Endothelial cell of umbilical vein (primary cell): ENCODE data around the gene TM6SF1. TPM values are rescaled to one million over a fixed set of nuclear protein-coding genes. Genes with fewer than 3 reads are reported as not detected.

ENCODE experiments used
- BruUV-seq: library from RNA; stranded (reverse); fragments of 400-500 nt; replicated peaks from 2 replicates; lab custom pipeline; 2021; lab: Mats Ljungman, UMichigan
- CTCF ChIA-PET: fragments of 300-600, 350-600 bp; sonication (Branson Sonifier 250); formaldehyde crosslinking; loops from one replicate; lab custom pipeline; 2021; ENCODE audit warnings: antibody characterized with exemption, inconsistent platforms; lab: Charles Lee
- POLR2A ChIA-PET: fragments of 300-600, 350-600 bp; sonication (Branson Sonifier 250); formaldehyde crosslinking; loops from one replicate; lab custom pipeline; 2021; ENCODE audit warnings: antibody characterized with exemption, inconsistent platforms; lab: Charles Lee
- DNase-seq: peaks from one replicate; pipeline ENCODE4 v3.0.0-alpha.2; 2011; ENCODE audit warnings: low read depth, low spot score
- FAIRE-seq: peaks from 2 replicates; lab custom pipeline; 2011; peaks lifted over from hg19 to GRCh38; lab: Jason Lieb, UNC
- H2AFZ ChIP-seq: 2 replicates; pipeline ENCODE4 v1.6.0; 2012; ENCODE audit warnings: low read depth, low read length, control low read depth, inconsistent platforms
- H3K27ac ChIP-seq: 2 replicates; pipeline ENCODE4 v1.5.1; 2011; ENCODE audit warnings: low read depth, mild to moderate bottlenecking, control low read depth, low read length, moderate library complexity; ENCODE audit not compliant: insufficient read depth
- H3K27me3 ChIP-seq, 2 experiments: 2 replicates each; pipeline versions ENCODE4 v1.6.0 to v1.6.1; 2011; ENCODE audit warnings: low read length in 2 of 2, mixed read lengths in 1 of 2; ENCODE audit not compliant: control insufficient read depth in 2 of 2, insufficient read depth in 2 of 2
- H3K36me3 ChIP-seq, 2 experiments: 2 replicates in 1 of 2; 3 replicates in 1 of 2; pipeline ENCODE4 v1.5.1; 2011; ENCODE audit warnings: low read length in 2 of 2, mild to moderate bottlenecking in 1 of 2, moderate library complexity in 1 of 2; ENCODE audit not compliant: control insufficient read depth in 2 of 2, insufficient read depth in 2 of 2; ENCODE audit errors: extremely low read depth in 1 of 2
- H3K4me1 ChIP-seq: 3 replicates; pipeline ENCODE4 v1.5.1; 2011; ENCODE audit warnings: mild to moderate bottlenecking, low read length; ENCODE audit not compliant: control insufficient read depth, insufficient read depth; ENCODE audit errors: extremely low read depth
- H3K4me2 ChIP-seq: 2 replicates; pipeline ENCODE4 v1.6.1; 2011; ENCODE audit warnings: low read length, control low read depth, mixed read lengths; ENCODE audit not compliant: insufficient read depth
- H3K4me3 ChIP-seq, 3 experiments: fragments of 200-600 bp in 1 of 3; sonication (generic), shearing (Covaris generic) in 1 of 3; replicated peaks in 1 of 3; 2 replicates each; pipeline ENCODE4 v1.5.1; 2011 to 2016; ENCODE audit warnings: control low read depth in 3 of 3, low read length in 3 of 3, mild to moderate bottlenecking in 2 of 3, inconsistent platforms in 1 of 3, low read depth in 1 of 3, moderate library complexity in 1 of 3; ENCODE audit not compliant: insufficient read depth in 1 of 3
- H3K79me2 ChIP-seq: 2 replicates; pipeline ENCODE4 v1.6.0; 2012; ENCODE audit warnings: low read length, inconsistent platforms; ENCODE audit not compliant: control insufficient read depth, insufficient read depth
- H3K9ac ChIP-seq: replicated peaks from 2 replicates; pipeline ENCODE3; 2011; ENCODE audit warnings: low read length, control low read depth; ENCODE audit not compliant: insufficient read depth; ENCODE audit errors: extremely low read depth
- H3K9me1 ChIP-seq: replicated peaks from 3 replicates; pipeline ENCODE4 v1.6.0; 2011; ENCODE audit warnings: mild to moderate bottlenecking, low read length; ENCODE audit not compliant: control insufficient read depth, insufficient read depth; ENCODE audit errors: extremely low read depth
- H3K9me3 ChIP-seq: replicated peaks from 2 replicates; pipeline ENCODE4 v1.5.1; 2012; ENCODE audit warnings: low read length, inconsistent platforms; ENCODE audit not compliant: control insufficient read depth, insufficient read depth
- H4K20me1 ChIP-seq: replicated peaks from 2 replicates; pipeline ENCODE3; 2011; ENCODE audit warnings: mild to moderate bottlenecking, low read length; ENCODE audit not compliant: control insufficient read depth, insufficient read depth; ENCODE audit errors: extremely low read depth
- EZH2 ChIP-seq: IDR thresholded peaks from 2 replicates; pipeline ENCODE4 v1.6.1; 2012; ENCODE audit warnings: borderline replicate concordance, low read depth, mild to moderate bottlenecking, moderate library complexity, low read length, inconsistent platforms; ENCODE audit not compliant: severe bottlenecking
- FOS ChIP-seq: IDR thresholded peaks from 2 replicates; pipeline ENCODE4 v1.6.1; 2011; ENCODE audit warnings: mild to moderate bottlenecking, low read length, moderate library complexity, borderline replicate concordance; ENCODE audit not compliant: insufficient read depth
- GATA2 ChIP-seq: IDR thresholded peaks from 2 replicates; pipeline ENCODE4 v1.7.0; 2011; ENCODE audit warnings: low read depth, mild to moderate bottlenecking, moderate library complexity, mixed read lengths, low read length; ENCODE audit not compliant: insufficient read length, insufficient read depth
- JUN ChIP-seq: IDR thresholded peaks from 2 replicates; pipeline ENCODE4 v1.6.1; 2011; ENCODE audit warnings: borderline replicate concordance, low read depth; ENCODE audit not compliant: insufficient read length, insufficient read depth
- MYC ChIP-seq: IDR thresholded peaks from one replicate; pipeline ENCODE4 v1.6.1; 2011; ENCODE audit warnings: mild to moderate bottlenecking, low read depth, low read length
- POLR2AphosphoS5 ChIP-seq: IDR thresholded peaks from 2 replicates; pipeline ENCODE4 v1.6.1; 2012; ENCODE audit warnings: low read depth, mild to moderate bottlenecking, control low read depth, low read length, moderate library complexity; ENCODE audit not compliant: insufficient read depth
- dilution Hi-C: fragments of 300-500 bp; cut with MboI; formaldehyde crosslinking; loops from one replicate; pipeline ENCODE4 v1.15.0; 2019; ENCODE audit warnings: low sequenced_read_pairs; ENCODE audit not compliant: extremely low pct_ligation_motif_present
- intact Hi-C: fragments of 100-400 bp; cut with micrococcal nuclease; formaldehyde crosslinking; loops from one replicate; pipeline ENCODE4 v1.10.0; 2022
- polyA plus RNA-seq, 4 experiments: library from polyadenylated mRNA; depleted of rRNA in 3 of 4; stranded (reverse) in 3 of 4; unstranded in 1 of 4; fragments of >200 nt; gene quantifications; 2 replicates each; pipeline versions ENCODE4 v1.2.1 to v1.2.3, GENCODE V29; 2011 to 2012; ENCODE audit warnings: missing spikeins in 1 of 4
- total RNA-seq: library from RNA; stranded (reverse); gene quantifications from 2 replicates; pipeline ENCODE4 v1.2.3, GENCODE V29; 2021
- TF ChIP-seq, protein P1 (sequence below): IDR thresholded peaks from 2 replicates; pipeline ENCODE4 v1.6.1; 2011; ENCODE audit not compliant: insufficient read depth, insufficient read length
- TF ChIP-seq, protein P2 (sequence below), 2 donors: IDR thresholded peaks; 1 replicate in 1 of 2; 2 replicates in 1 of 2; pipeline ENCODE4 v1.5.1; 2011; ENCODE audit warnings: low read length in 2 of 2, mild to moderate bottlenecking in 2 of 2, moderate library complexity in 2 of 2, control low read depth in 1 of 2, inconsistent platforms in 1 of 2, low read depth in 1 of 2; ENCODE audit not compliant: insufficient read depth in 1 of 2; ENCODE audit errors: extremely low read depth in 1 of 2

Gene TM6SF1
- total and polyA plus RNA-seq, 2 donors (not counting 3 experiments of a cell fraction or from before 2014, with no cell fraction given): 26.5 to 38.0 TPM

DNA sequence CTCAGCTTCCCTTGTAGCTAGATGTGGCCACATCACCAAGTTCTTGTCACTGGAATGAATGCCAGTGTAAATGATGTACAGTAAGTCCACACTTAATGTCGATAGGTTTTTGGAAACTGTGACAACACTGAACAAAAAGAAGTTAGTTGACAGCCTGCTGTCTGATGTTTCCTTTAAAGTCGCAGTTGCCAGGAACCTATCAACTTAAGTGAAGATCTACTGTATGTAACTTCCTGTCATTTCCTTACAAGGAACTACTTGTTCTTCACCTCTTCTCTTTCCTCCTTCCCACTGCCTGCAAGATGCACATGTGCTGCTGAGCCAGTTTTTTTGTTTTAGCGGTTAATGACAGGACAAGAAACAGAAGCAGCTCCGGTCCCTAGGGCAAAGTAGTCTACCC is 55.6 kb downstream of the TM6SF1 start:
- Histone ChIP-seq H3K27me3 (no peaks in the 10 kb centered on the region), H3K79me2 (peaks cover 54% of the 10 kb centered on the region), H3K4me2 (peak overlapping the region; percentile 98), H3K9ac (no peak overlapping the region), H3K36me3 (peaks cover 3% of the 10 kb centered on the region in 2 experiments), H4K20me1 (peaks cover 3% of the 10 kb centered on the region), H2AFZ (no peak overlapping the region), H3K4me3 (no peak overlapping the region), H3K27ac (peak overlapping the region; percentile 89), H3K9me3 (no peaks in the 10 kb centered on the region), H3K9me1 (no peaks in the 10 kb centered on the region), H3K4me1 (peaks cover 44% of the 10 kb centered on the region)
- FAIRE-seq (peak; percentile 56), DNase-seq (peak; percentile 12)
- ChIA-PET CTCF (interaction anchor here (1.2 to 1.9 kb wide), 2 partner anchors 15 to 273 kb away, joined by 3 to 6 read pairs; no protein-coding TSS in a partner anchor), POLR2A (no interaction called here)
- TF ChIP-seq EZH2 (no peak), FOS (no peak), POLR2AphosphoS5 (no peak), JUN (no peak)
- BruUV-seq: no TSS peak
- intact Hi-C loops: no loop called here
- dilution Hi-C loops: no loop called here

DNA sequence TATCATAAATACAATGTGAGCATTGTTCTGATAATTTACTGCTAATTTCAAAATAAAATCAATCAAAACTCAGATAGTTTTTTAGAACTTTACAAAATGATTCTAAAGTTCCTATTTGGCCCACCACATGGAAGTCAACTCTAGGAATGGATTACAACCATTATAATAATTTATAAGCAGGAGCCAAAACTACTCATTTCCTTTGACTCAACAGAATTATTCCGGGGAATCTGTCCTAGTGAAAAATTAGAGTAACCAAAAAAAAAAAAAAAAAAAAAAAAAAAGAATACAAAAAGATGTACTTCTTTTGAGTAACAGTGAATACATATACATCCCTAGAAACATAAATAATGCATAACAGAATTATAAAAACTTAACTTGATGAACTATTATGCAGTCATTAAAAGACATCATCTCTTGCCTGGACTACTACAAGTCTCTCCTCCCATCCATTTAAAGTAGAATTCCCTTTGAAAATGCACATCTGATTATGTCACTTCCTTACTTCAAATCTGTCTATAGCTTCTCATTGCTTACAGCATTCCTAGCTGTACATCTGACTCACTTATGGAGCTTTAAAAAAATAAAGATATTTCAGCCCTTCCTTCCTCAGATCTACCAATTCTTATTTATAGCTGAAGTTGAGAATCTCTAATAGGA is 56.8 kb downstream of the TM6SF1 start:
- Histone ChIP-seq H3K9me3 (no peaks in the 10 kb centered on the region), H3K4me3 (peak overlapping the region in 1 of 3 experiments; percentile 49), H4K20me1 (peaks cover 3% of the 10 kb centered on the region), H3K4me1 (peaks cover 44% of the 10 kb centered on the region), H2AFZ (no peak overlapping the region), H3K79me2 (peaks cover 66% of the 10 kb centered on the region), H3K27me3 (no peaks in the 10 kb centered on the region), H3K9ac (peak overlapping the region; percentile 68), H3K36me3 (peaks cover 3% of the 10 kb centered on the region in 2 experiments), H3K27ac (peak overlapping the region; percentile 89), H3K9me1 (no peaks in the 10 kb centered on the region), H3K4me2 (peak overlapping the region; percentile 98)
- TSS peak; percentile 58 for BruUV-seq
- TF ChIP-seq JUN: peak; percentile 82
- no peak for TF ChIP-seq GATA2
- TF ChIP-seq, protein P1, sequence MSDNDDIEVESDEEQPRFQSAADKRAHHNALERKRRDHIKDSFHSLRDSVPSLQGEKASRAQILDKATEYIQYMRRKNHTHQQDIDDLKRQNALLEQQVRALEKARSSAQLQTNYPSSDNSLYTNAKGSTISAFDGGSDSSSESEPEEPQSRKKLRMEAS: no peak
- TF ChIP-seq MYC: no peak
- TF ChIP-seq FOS: peak; percentile 81
- TF ChIP-seq, protein P2, sequence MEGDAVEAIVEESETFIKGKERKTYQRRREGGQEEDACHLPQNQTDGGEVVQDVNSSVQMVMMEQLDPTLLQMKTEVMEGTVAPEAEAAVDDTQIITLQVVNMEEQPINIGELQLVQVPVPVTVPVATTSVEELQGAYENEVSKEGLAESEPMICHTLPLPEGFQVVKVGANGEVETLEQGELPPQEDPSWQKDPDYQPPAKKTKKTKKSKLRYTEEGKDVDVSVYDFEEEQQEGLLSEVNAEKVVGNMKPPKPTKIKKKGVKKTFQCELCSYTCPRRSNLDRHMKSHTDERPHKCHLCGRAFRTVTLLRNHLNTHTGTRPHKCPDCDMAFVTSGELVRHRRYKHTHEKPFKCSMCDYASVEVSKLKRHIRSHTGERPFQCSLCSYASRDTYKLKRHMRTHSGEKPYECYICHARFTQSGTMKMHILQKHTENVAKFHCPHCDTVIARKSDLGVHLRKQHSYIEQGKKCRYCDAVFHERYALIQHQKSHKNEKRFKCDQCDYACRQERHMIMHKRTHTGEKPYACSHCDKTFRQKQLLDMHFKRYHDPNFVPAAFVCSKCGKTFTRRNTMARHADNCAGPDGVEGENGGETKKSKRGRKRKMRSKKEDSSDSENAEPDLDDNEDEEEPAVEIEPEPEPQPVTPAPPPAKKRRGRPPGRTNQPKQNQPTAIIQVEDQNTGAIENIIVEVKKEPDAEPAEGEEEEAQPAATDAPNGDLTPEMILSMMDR (IDR thresholded peaks at IDR 0.05; ENCODE audit: extremely low read depth in 1 of 2, insufficient read depth in 1 of 2, low read depth in 1 of 2, low read length in 2 of 2): no peak
- no peak for TF ChIP-seq EZH2
- peak; percentile 9 for TF ChIP-seq POLR2AphosphoS5
- peak; percentile 80 for DNase-seq
- POLR2A ChIA-PET: interaction anchor here (0.9 to 1.0 kb wide), 2 partner anchors 38 to 42 kb away, joined by 3 to 5 read pairs; no protein-coding TSS in a partner anchor
- dilution Hi-C loops (no loop called here), intact Hi-C loops (loop anchor here (1.0 to 2.0 kb wide), 4 partner anchors 42 to 123 kb away; partner anchors contain the start of gene BTBD1)
- peak; percentile 57 for FAIRE-seq
- CTCF ChIA-PET: interaction anchor here (0.6 to 1.1 kb wide), 5 partner anchors 9 to 153 kb away, joined by 3 to 11 read pairs (median 7); partner anchors contain the start of genes C15orf40 and HDGFL3
